CD14-positive monocyte (primary cell): ENCODE results near the gene C1orf94. TPM values are rescaled to one million over a fixed set of nuclear protein-coding genes. Genes with fewer than 3 reads are reported as not detected.

Experiments used
- DNase-seq, 3 donors: peaks; one replicate each; pipeline ENCODE4 v3.0.0-alpha.2; 2011 to 2022
- H2AFZ ChIP-seq: 2 replicates; pipeline ENCODE4 v1.6.0; 2012; ENCODE audit warnings: mild to moderate bottlenecking, low read depth, low read length, inconsistent platforms; ENCODE audit not compliant: insufficient read depth, poor library complexity, severe bottlenecking
- H3K27ac ChIP-seq, 2 donors: 1 replicate in 1 of 2; 2 replicates in 1 of 2; pipeline ENCODE4 v1.5.1; 2012 to 2013; ENCODE audit warnings: low read length in 2 of 2, control low read depth in 1 of 2, inconsistent platforms in 1 of 2, low read depth in 1 of 2, mild to moderate bottlenecking in 1 of 2
- H3K27me3 ChIP-seq, 2 donors: one replicate each; pipeline versions ENCODE4 v1.6.0 to v1.6.1; 2011 to 2013; ENCODE audit warnings: low read length in 2 of 2; ENCODE audit not compliant: control insufficient read depth in 2 of 2, insufficient read depth in 2 of 2
- H3K36me3 ChIP-seq, 2 donors: replicated peaks in 1 of 2; 1 replicate in 1 of 2; 2 replicates in 1 of 2; pipeline versions ENCODE4 v1.5.1 to v1.6.1; 2012 to 2013; ENCODE audit warnings: low read length in 2 of 2, control low read depth in 1 of 2, inconsistent platforms in 1 of 2, mild to moderate bottlenecking in 1 of 2; ENCODE audit not compliant: insufficient read depth in 2 of 2, control insufficient read depth in 1 of 2
- H3K4me1 ChIP-seq, 2 donors: 1 replicate in 1 of 2; 2 replicates in 1 of 2; pipeline versions ENCODE4 v1.5.1 to v1.6.1; 2012 to 2013; ENCODE audit warnings: low read length in 2 of 2, control low read depth in 1 of 2, inconsistent platforms in 1 of 2, mild to moderate bottlenecking in 1 of 2, moderate library complexity in 1 of 2; ENCODE audit not compliant: insufficient read depth in 2 of 2, control insufficient read depth in 1 of 2
- H3K4me2 ChIP-seq: replicated peaks from 2 replicates; pipeline ENCODE3; 2012; ENCODE audit warnings: low read length, moderate library complexity, mild to moderate bottlenecking; ENCODE audit not compliant: poor library complexity, severe bottlenecking; ENCODE audit errors: extremely low read depth
- H3K4me3 ChIP-seq, 3 experiments: fragments of 200-600 bp in 1 of 3; sonication (generic) in 1 of 3; replicated peaks in 1 of 3; 1 replicate in 2 of 3; 2 replicates in 1 of 3; pipeline ENCODE4 v1.5.1; 2011 to 2013; ENCODE audit warnings: low read length in 3 of 3, mild to moderate bottlenecking in 3 of 3, control low read depth in 2 of 3, low read depth in 2 of 3, inconsistent platforms in 1 of 3, moderate library complexity in 1 of 3
- H3K79me2 ChIP-seq: 2 replicates; pipeline ENCODE4 v1.6.0; 2012; ENCODE audit warnings: mild to moderate bottlenecking, control low read depth, inconsistent platforms, low read length, moderate library complexity; ENCODE audit not compliant: insufficient read depth
- H3K9ac ChIP-seq: 2 replicates; pipeline ENCODE4 v1.6.0; 2017; ENCODE audit warnings: low read length, mild to moderate bottlenecking; ENCODE audit not compliant: insufficient read depth, poor library complexity, severe bottlenecking
- H3K9me3 ChIP-seq, 2 donors: replicated peaks in 1 of 2; 1 replicate in 1 of 2; 2 replicates in 1 of 2; pipeline versions ENCODE4 v1.5.1 to v1.6.1; 2012 to 2013; ENCODE audit warnings: low read length in 2 of 2, control low read depth in 1 of 2; ENCODE audit not compliant: control insufficient read depth in 1 of 2, insufficient read depth in 1 of 2
- H4K20me1 ChIP-seq: 2 replicates; pipeline ENCODE4 v1.6.0; 2012; ENCODE audit warnings: mild to moderate bottlenecking, low read length, control low read depth, moderate library complexity; ENCODE audit not compliant: insufficient read depth
- H3K27ac Mint-ChIP-seq, 7 donors: one replicate each; pipeline ENCODE4 v1.8.0; 2020; ENCODE audit warnings: mild to moderate bottlenecking in 7 of 7, mixed read lengths in 7 of 7, moderate library complexity in 6 of 7, inconsistent platforms in 2 of 7
- H3K27me3 Mint-ChIP-seq, 3 donors: one replicate each; pipeline ENCODE4 v1.8.0; 2021 to 2022; ENCODE audit warnings: low read depth in 3 of 3, mild to moderate bottlenecking in 3 of 3, mixed read lengths in 3 of 3, moderate library complexity in 3 of 3, inconsistent platforms in 1 of 3
- H3K36me3 Mint-ChIP-seq, 2 donors: one replicate each; pipeline ENCODE4 v1.8.0; 2020; ENCODE audit warnings: mixed read lengths in 2 of 2, inconsistent platforms in 1 of 2, mild to moderate bottlenecking in 1 of 2
- H3K4me1 Mint-ChIP-seq: one replicate; pipeline ENCODE4 v1.8.0; 2020; ENCODE audit warnings: mild to moderate bottlenecking, mixed read lengths
- H3K4me3 Mint-ChIP-seq, 2 donors: one replicate each; pipeline ENCODE4 v1.8.0; 2020; ENCODE audit warnings: mild to moderate bottlenecking in 2 of 2, mixed read lengths in 2 of 2, moderate library complexity in 1 of 2
- H3K9me3 Mint-ChIP-seq, 7 donors: one replicate each; pipeline ENCODE4 v1.8.0; 2020 to 2022; ENCODE audit warnings: mixed read lengths in 7 of 7, mild to moderate bottlenecking in 6 of 7, moderate library complexity in 6 of 7, inconsistent platforms in 2 of 7
- WGBS: methylation state at CpG from one replicate; pipeline ENCODE4 v1.1.5; 2013; ENCODE audit warnings: missing lambda C conversion rate; ENCODE audit not compliant: insufficient coverage; 5-methylcytosine and 5-hydroxymethylcytosine counted together
- intact Hi-C, 2 donors: fragments of 100-400 bp; cut with micrococcal nuclease; formaldehyde crosslinking; loops; one replicate each; pipeline versions ENCODE4 v1.15.0 to v1.15.1; 2023
- polyA plus RNA-seq, 3 donors: library from polyadenylated mRNA; depleted of rRNA in 1 of 3; unstranded in 2 of 3; stranded (reverse) in 1 of 3; fragments of 300-500 nt in 2 of 3; fragments of >200 nt in 1 of 3; fragmentation: Illumina TruSeq in 2 of 3; gene quantifications; 1 replicate in 2 of 3; 2 replicates in 1 of 3; pipeline ENCODE4 v1.2.3, GENCODE V29; 2012 to 2021
- TF ChIP-seq, protein P1 (sequence below): fragments of 200-600 bp; IDR thresholded peaks from one replicate; pipeline ENCODE4 v1.8.0; 2022; ENCODE audit warnings: antibody characterized with exemption, mild to moderate bottlenecking

The C1orf94 gene
- polyA plus RNA-seq, 3 donors, result not detected

DNA sequence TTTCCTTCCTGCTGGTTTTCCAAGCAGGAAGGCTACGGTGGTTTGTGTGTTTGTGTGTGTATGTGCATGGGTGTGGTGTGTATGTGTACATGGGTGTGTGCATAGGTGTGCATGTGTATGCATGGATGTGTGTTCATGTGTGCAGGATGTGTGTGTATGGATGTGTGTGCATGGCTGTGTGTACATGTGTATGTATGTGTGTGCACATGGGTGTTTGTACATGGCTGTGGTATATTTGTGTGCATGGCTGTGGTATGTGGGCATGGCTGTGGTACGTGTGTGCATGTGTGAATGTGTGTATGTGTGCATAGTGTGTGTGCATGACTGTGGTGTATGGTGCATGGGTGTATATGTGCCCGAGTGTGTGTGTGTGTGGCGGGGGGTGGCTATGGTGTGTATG is 12.3 kb downstream of the C1orf94 start:
- no peak overlapping the region for H3K27ac Mint-ChIP-seq
- Histone ChIP-seq H3K4me3 (no peak overlapping the region), H3K9ac (no peak overlapping the region), H3K27ac (no peak overlapping the region), H3K4me1 (no peaks in the 10 kb centered on the region), H3K36me3 (no peaks in the 10 kb centered on the region), H4K20me1 (no peaks in the 10 kb centered on the region), H2AFZ (no peak overlapping the region), H3K9me3 (peaks cover 0 to 7% of the 10 kb centered on the region in 2 donors), H3K4me2 (no peak overlapping the region), H3K27me3 (no peaks in the 10 kb centered on the region), H3K79me2 (no peaks in the 10 kb centered on the region)
- intact Hi-C loops, result no loop called here
- WGBS, result 80% methylated on average over 3 of the region's 4 CpGs
- H3K27me3 Mint-ChIP-seq, result peaks cover 3 to 8% (median 4%) of the 10 kb centered on the region in 3 donors
- DNase-seq, result no peak
- no peaks in the 10 kb centered on the region for H3K36me3 Mint-ChIP-seq
- H3K4me1 Mint-ChIP-seq, result no peaks in the 10 kb centered on the region
- H3K4me3 Mint-ChIP-seq, result no peak overlapping the region
- TF ChIP-seq, protein P1, sequence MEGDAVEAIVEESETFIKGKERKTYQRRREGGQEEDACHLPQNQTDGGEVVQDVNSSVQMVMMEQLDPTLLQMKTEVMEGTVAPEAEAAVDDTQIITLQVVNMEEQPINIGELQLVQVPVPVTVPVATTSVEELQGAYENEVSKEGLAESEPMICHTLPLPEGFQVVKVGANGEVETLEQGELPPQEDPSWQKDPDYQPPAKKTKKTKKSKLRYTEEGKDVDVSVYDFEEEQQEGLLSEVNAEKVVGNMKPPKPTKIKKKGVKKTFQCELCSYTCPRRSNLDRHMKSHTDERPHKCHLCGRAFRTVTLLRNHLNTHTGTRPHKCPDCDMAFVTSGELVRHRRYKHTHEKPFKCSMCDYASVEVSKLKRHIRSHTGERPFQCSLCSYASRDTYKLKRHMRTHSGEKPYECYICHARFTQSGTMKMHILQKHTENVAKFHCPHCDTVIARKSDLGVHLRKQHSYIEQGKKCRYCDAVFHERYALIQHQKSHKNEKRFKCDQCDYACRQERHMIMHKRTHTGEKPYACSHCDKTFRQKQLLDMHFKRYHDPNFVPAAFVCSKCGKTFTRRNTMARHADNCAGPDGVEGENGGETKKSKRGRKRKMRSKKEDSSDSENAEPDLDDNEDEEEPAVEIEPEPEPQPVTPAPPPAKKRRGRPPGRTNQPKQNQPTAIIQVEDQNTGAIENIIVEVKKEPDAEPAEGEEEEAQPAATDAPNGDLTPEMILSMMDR, result no peak
- peaks cover 3 to 14% (median 11%) of the 10 kb centered on the region in 7 donors for H3K9me3 Mint-ChIP-seq

DNA sequence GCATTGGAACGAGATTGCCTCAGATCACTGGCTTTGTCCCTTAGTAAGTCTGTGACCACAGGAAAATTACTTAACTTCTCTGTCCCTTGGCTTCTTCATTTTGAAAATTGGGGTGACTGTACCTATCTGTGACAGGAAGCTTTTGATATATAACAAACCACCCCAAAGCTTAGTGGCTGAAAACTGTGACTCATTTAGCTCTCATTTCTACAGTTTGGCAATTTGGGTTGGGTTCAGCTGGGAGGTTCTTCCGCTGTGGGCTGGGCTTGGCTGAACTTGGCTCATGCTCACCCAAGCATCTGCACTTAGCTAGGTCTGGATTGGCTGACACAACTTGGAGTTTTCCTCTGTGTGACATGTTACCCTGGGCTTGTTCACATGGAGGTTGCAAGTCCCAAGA is 14.0 kb downstream of the C1orf94 start:
- no peaks in the 10 kb centered on the region for H3K27me3 ChIP-seq
- H3K27ac ChIP-seq, result no peak overlapping the region
- H3K36me3 Mint-ChIP-seq, result no peaks in the 10 kb centered on the region
- no peak overlapping the region for H3K4me2 ChIP-seq
- 89% methylated on average over 1 of the region's 2 CpGs for WGBS
- H4K20me1 ChIP-seq, result no peaks in the 10 kb centered on the region
- no peak overlapping the region for H2AFZ ChIP-seq
- H3K79me2 ChIP-seq, result no peaks in the 10 kb centered on the region
- peaks cover 2 to 8% (median 6%) of the 10 kb centered on the region in 3 donors for H3K27me3 Mint-ChIP-seq
- TF ChIP-seq, protein P1, result no peak
- H3K4me1 Mint-ChIP-seq, result no peaks in the 10 kb centered on the region
- no peak overlapping the region for H3K9ac ChIP-seq
- peaks cover 3 to 14% (median 11%) of the 10 kb centered on the region in 7 donors for H3K9me3 Mint-ChIP-seq
- DNase-seq, result no peak
- H3K4me3 Mint-ChIP-seq, result no peak overlapping the region
- H3K27ac Mint-ChIP-seq, result no peak overlapping the region
- H3K9me3 ChIP-seq, result peaks cover 0 to 7% of the 10 kb centered on the region in 2 donors
- H3K36me3 ChIP-seq, result no peaks in the 10 kb centered on the region
- no peak overlapping the region for H3K4me3 ChIP-seq
- H3K4me1 ChIP-seq, result no peaks in the 10 kb centered on the region
- intact Hi-C loops, result no loop called here
